Right kidney (tissue), 1 donor: Measurements from ENCODE around the gene TGFBR3.
"Not testable (repeated sequence)": the region's sequence is repeated elsewhere in the genome, so short reads cannot be mapped to it uniquely, and the experiment has no call there.

ENCODE experiments used
- DNase-seq: peaks from one replicate; pipeline ENCODE4 v3.0.0-alpha.2; 2016

Gene TGFBR3

DNA sequence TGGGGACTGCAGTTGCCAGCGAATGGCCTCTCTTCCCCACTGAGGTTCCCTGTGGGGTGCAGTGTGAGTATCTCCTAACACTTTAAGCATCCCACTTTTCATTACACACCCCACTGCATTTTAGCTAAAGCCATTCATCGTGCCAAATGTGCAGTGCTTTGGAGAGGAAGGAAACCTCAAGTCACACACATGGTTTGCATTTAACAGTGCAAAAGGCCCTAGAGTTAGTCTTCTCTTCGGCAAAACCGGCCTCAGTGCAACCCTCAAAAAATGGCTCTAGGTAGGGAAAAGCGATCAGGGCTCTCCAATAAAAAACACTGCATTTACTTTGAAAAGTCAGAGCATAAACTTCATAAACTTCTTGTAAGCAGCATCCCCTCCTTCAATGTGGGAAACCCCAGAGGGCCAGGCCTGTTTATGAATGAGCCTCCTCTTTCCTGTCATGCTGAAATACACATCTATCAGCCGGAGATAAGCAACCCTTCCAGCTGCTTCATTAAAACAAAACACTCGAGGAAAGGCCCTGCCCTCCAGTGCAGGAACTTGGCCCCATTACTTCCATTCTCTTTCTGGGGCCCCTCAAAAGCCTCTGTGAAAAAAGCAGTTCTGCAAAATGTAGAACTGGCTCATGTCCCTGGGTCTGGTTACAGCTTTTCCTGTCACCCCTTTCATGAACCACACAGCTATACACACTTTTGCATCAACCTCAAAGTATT lies 201.3 kb downstream of the TGFBR3 start:
- DNase-seq = peak; percentile 33

DNA sequence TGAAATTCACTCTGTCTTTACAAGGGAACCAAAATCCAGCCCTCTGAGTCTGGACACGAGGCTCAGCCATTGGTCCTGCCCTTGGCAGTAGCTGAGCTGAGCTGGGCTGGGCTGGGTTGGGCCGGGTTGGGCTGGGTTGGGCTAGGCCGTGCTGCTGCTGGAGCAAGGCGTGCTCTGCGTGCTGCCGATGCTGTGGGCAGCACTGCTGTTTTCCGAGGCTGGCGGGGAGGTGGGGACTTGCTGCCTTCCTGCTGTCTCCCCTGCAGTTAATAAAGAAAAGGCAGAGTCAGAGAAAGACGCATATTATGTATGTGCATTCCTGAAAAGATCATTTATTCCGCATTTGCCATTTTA lies 202.4 kb downstream of the TGFBR3 start:
- no peak for DNase-seq

DNA sequence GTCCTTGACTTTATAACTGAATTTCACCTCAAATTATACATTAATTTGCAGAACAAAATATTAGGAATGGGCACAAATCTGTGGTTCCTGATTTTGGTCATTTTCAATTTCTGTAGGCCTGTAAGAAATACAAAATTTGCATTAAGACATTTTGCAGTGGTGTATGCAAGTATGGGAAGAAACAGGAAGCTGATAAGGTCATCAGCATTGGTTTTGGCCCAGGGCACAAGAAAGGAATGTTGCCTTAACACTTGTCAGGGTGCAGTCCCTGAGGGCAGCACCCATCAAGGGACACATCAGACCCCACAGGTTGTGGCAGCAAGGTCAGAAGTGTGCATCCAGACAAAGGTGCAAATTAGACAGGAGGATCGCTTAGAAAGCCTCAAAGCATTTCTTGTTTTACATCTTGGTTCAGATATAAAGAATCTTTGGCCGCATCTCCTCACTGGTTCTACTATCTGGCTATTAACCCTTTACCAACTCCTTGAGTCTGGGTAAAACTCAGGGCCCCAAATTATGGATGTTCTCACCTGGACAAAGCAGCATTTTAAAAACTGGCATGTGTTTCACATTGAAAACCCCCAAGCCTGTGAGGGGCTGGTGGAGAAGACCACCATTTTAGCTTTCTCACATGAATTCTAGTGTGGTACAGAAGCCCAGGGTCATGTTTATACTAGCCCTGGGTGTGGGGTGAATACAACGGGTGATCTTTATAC lies 202.9 kb downstream of the TGFBR3 start:
- no peak for DNase-seq

DNA sequence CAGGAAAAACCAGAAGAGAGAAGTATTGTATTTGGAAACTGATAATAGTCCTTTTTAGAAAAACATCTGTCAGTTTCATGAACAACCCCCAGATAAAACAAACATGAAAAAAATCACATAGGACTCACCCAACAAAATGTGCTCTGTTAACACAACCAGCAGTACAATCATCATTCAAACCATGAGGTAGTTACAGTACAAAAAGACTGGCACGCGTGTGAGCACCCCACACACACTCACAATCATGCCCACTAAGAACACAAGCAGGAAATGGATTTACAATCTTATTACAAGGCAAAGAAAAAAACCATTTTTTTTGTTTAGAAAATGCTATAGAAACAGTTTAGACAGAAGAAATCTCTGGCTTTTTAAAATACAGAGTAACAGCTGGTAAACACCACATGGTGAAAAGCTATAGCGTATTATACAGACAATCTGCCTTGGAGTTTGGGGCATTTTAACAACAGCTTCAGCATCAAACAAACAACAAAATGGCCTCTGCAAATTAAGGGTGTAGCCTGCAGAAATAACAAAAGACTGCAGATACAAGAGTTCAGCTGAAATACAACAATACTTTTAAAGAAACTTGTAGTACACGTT lies 205.3 kb downstream of the TGFBR3 start:
- no peak for DNase-seq

DNA sequence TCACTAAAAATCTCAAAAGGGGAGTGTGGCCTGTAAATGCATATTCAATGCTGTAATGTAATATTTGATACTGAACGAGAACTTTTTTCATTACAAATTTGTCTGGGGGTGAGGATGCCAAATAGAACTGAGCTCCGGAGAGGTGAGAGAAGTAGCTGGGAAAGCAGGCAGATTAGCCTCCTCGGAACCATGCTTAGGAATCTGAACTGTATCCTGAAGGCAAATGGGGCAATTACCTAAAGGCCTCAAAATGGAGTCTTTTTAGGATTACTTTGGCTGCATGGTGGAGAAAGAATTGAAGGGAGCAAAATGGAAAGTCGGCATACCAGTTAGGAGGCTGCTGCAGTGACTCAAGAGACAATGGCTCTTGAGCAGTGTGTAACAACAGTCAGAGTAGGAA lies 206.5 kb downstream of the TGFBR3 start:
- no peak for DNase-seq

DNA sequence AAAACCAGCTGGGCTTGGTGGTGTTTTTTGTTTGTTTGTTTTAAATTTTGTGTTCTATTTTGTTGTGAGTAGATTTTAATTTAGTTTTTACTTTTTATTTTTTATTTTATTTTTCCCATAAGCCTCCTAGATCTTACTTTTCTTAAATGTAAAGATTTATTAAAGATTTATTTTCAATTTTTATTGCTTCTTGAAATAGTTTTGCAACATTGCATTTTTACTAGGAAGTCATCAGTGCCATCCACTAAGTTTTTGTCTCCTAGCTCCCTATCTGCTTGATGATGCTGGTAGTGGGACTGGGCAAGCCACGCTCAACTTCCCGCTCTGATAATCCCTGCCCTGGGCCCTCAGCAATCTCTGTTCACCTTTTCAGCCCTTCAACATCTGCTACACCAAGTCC lies 209.9 kb downstream of the TGFBR3 start:
- no peak for DNase-seq

DNA sequence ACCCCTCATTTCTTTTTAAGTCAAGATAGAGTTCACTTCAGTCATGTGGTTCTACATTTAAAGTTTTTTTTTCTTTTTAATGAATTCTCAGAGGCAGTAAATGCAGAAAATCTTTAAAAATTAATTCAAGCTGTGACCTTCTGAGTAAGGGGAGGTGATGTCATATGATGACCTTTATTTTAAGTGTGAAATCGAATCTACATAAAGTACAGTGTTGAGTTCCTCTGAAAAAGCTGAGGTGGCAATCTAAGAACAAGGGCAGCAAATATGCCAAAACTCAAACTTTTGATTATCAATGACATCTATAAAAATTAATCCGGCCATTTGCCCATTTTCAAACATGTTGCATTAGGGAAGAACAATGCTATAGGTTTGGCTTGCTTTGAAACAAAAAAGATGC lies 211.8 kb downstream of the TGFBR3 start:
- no peak for DNase-seq

DNA sequence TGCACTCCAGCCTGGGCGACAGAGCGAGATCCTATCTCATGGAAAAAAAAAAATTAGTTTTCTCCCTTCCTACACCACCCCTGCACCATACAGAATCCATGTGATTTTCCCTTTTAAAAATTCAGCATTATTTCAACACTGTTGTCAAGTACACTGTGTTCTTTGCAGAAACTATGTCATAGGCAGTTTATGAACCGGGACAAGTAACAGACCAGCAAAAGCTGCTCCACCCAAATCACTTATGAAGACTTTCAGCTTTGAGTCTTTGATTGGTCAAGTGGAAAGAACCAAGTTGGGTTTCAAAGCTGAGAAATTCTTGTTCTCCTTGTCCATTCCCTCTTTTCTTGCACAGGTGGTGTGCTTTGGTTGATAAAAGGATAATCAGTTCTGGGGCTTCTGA lies 212.3 kb downstream of the TGFBR3 start:
- DNase-seq = no peak

DNA sequence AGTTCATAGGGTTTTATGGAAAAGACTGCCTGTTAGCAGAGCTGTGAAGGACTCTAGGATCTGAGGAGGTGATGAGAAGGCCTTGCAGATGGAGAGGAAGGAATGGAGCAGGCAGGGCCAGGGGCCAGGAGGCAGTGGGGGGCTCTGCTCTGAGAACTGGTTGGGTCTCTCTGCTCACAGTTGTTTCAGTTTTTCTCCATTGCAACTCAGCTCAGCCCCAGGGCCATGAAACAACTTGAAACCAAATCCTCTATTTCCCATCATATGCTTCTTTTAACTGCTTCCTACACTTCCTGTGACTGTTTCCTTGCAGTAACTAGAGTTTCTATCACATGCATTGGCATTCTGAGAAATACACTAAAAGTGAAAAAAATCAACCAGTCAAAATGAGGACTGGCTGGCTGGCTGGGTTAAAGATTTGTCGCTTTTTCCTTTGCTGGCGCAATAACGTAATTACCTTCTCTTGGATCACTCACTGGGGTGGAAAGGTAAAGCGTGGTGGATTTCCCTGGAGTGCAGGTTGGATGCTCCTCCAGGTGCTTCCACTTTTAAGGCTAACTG lies 213.3 kb downstream of the TGFBR3 start:
- DNase-seq = no peak

DNA sequence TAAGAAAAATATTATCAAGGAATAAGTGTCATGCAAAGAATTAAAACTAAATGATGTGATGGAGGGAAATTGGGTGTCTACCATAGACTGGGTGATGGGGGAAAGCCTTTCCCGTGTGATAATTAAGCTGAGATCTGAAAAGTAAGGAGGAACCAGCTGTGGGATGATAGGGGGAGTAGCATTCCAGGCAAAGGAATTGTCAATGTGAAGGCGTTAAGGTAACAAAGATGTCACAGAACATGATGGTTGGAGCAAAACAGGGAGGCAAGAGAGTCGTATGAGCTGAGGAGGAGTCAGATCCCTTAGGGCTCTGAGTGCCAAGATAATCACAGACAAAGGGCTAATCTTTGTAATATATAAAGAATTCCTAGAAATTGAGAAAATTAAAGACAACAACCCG lies 215.2 kb downstream of the TGFBR3 start:
- DNase-seq = no peak

DNA sequence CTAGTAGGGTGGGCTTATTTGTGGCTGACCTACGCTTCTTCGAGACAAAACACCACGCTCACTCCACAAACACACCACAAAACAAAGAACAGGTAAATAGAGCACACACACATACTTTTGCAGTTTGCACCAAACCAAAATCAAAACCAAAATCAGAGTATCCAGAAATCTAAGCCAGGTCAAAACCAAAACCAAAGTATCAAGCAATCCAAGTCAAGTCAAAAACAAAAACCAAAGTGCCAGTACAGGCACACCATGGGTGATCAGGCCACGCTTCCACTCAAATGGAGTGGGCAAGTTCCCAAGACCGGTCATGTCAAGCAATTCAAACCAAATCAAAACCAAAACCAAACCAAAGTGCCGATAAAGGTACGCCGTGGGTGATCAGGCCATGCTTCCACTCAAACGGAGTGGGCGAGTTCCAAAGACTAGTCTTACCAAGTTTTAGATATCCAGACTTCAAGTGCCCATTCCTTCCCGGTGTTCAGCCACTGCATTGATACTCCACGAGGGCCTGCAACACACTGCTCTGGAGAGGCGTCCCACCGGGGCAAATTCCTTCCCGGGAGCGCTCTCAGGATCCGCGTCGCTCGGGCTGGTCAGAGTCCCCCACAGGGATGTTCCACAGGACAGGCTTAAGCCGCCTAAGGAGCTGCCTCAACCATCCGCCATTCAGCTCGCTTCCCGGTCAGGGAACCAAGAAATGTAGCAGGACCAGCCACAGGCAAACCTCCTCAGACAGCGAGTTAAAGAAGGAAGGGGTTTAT lies 216.2 kb downstream of the TGFBR3 start:
- DNase-seq = no peak

DNA sequence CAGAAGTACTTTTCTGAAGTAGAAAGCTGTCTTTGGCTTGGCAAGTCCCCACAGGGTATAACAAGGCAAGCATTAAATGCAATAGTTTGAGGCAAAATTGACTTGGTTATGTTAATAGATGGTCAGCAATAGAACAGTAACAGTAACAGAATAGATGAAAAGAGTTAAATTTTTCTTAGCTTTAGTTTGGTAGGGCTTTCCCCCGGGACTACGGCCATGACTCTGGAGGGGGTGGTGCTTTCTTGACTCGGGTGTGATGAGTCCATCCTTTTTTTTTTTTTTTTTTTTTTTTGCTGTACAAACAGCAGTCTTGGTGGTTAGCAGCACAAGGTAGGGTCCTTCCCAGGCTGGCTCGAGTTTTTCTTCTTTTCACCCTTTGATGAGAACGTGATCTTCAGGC lies 219.3 kb downstream of the TGFBR3 start:
- DNase-seq = not testable (repeated sequence)

DNA sequence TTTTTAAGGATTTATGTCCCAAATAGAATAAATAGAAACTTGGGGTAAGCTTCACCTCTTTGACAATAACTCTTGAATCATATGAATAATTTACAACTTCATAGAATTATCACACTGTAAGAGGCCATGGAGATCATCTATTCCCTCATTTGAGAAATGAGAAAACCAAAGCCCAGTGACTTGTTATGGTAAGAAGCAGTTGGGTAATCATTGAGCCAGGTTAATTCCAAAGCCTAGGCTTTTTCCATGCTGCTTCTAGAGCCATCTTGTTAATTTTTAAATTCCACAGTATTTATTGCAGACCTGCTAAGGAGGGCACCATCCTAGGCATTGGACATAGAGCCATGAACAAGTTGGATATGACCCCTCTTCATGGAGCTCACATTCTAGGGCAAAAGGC lies 224.8 kb downstream of the TGFBR3 start:
- no peak for DNase-seq

DNA sequence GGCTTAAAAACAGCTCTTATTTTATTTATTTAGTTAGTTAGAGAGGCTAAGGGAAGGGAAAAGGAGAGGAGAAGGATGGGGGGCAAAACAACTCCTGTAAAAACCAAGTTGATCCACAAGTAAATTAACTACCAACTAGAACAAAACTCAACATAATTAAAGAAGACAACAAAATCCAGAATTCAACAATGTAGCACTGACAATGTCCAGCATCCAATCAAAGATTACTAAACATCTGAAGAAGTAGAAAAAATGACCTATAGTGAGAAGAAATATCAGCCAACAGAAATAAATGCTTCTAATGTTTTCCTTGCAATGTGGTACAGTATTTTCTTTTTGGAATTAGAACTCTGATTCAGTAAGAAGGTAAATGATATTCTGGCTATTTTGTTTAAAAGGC lies 225.2 kb downstream of the TGFBR3 start:
- no peak for DNase-seq

DNA sequence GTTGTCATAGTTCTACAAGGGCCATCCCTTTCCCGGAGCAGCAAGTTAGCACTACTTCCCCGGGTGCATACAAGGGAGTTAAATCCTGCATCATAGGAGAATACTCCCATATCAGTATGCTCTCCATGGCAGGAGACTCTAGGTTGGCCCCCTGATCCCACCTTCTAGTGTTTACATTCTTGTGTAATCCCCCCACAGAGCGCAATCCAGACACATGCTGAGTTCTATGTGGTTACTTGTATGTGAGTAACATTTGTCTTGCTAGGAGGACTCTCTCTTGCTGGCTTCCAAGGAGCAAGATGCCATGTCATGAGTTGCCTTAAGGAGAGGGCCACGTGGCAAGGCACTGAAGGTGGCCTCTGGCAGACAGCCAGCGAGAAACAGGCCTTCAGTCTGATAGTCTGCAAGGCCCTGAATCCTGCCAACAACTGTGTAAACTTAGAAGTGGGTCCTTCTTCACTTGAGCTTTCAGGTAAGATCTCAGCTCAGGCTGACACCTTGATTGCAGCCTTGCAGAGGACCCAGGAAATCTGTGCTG lies 230.0 kb downstream of the TGFBR3 start:
- no peak for DNase-seq

DNA sequence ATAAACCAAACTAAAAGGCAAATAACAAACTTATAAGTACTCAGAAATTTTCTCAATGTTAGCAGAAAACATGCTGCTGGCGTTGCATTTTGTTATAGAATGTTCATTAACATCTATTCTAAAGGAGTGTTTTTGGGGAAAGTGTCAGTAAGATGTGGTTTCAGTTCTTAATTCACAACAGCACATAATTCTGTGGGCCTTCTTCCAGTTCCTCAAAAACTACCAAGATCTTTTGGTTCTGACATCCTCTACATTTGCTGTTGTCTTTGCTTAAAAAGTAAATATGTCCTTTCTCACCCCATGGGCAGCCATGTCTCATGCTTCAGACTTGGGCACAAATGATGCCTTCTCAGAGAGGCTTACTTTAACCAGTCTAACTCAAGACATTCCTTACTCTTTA lies 232.8 kb downstream of the TGFBR3 start:
- DNase-seq = no peak

DNA sequence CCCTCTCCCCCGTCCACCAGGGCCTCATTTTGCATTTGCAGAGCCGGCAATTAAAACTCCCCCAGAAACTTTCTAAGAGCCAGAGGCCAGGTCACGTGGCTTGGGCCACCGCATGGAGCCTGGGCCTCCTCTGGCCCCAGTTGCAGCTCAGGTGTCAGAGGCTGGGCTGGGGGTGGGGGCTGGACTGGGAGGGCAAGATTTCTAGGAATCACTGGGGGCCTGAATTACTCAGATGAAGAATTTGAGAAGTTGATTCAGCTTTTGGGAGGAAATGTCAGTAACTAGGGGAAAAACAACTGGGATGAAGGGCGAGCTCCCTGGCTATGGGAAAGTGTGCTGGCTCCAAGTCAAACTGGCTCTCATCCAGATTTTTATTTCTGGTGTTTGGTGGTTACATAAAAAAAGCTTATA lies 234.3 kb downstream of the TGFBR3 start:
- DNase-seq = no peak

DNA sequence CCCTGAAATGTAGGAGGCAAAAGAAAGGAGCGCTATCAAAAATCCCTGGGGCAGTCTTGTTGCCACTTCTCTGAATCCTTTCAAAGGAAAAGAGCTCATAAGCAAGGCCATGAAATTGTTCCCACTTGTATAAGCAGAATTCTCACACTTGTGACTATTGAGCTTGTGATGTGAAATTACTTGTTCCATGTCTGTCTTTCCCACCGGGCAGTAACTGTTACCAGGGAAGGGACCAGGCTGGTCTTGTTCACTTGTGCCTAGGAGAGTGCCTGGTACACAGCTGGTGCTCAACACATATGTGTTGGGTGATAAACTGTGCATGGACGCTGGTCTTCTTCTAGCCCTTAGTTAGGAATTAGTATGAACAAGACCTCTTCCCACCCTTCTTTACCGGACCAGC lies 234.7 kb downstream of the TGFBR3 start:
- DNase-seq = peak; percentile 37

DNA sequence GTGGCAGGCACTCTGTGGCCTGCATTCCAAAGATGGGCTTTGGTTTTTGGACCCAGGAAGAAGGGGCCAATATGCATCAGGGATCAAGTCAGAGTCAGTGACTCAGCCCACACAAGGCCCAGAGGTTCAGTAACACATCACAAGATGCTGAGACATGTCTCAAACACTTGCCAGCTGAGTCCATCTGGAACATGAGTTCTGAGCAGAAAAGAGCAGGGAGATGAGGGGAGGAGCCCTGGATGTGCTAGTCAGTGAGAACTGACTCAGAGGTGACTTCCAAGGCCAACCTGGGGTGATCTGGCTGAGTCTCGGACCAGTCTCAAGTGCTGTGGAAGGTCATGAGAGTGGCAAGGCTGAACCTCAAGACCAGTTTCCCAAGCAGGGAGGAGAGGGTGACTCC lies 235.2 kb downstream of the TGFBR3 start:
- peak; percentile 13 for DNase-seq

DNA sequence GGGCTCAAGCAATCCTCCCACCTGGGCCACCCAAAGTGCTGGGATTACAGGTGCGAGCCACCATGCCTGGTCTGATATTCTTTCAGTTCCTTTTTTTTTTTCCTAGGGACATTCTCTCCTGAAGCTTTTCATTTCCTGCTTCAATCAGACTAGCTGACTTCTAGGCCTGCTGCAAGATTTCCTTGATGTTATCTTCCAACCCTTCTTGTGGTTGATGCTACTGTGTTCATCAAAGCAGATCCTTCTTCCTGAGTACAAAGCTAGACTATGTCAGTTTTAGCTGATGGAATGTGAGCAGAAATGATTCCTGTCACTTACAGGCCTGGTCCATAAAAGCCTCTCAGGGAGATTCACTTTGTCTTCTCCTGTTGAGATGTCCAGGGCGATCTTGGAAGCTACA lies 238.9 kb downstream of the TGFBR3 start:
- no peak for DNase-seq

DNA sequence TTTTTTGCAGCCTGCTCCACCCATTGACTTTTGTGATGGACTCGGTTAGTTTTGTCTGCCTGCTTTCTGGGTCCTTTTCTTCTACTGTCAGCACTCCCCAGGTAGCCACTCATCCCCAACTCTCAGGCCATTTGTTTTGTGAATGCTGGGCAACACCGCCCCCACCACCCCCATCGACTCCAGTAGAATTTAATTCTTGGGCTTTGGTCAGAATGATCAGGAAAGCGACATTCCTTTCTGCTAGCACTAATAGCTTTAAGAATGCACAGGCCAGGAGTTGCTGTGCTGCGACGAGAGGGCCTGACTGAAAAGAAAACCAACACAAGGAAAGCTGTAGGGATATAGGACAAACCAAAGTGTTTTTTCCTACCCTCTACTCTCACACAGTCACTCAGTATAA lies 240.9 kb downstream of the TGFBR3 start:
- DNase-seq = peak; percentile 13

DNA sequence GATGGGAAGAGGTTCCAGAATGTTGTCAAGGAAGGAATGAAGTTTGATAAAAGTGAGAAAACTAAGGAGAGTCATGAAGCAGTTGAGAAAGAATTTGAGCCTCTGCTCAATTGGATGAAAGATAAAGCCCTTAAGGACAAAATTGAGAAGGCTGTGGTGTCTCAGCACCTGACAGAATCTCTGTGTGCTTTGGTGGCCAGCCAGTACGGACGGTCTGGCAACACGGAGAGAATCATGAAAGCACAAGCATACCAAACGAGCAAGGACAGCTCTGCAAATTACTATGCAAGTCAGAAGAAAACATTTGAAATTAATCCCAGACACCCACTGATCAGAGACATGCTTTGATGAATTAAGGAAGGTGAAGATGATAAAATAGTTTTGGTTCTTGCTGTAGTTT lies 242.5 kb downstream of the TGFBR3 start:
- DNase-seq = no peak
